Measurements from ENCODE around the gene TMEM175.

Gene TMEM175

GRCh38 chr4:898123-898522 is 34.1 kb upstream of the TMEM175 start:
- POLR2A ChIA-PET, result interaction anchor here (2.4 kb wide), 1 partner anchor 34 kb away, joined by 10 read pairs; the partner anchor contains the start of genes GAK and TMEM175
- no peak for DNase-seq (ENCODE audit: extremely low spot score)
- TF ChIP-seq SUZ12 (IDR thresholded peaks at IDR 0.05) (no peak), FOXM1 (IDR thresholded peaks at IDR 0.05; ENCODE audit: borderline replicate concordance) (no peak), TARDBP (IDR thresholded peaks at IDR 0.05) (no peak), HDGF (IDR thresholded peaks at IDR 0.05; ENCODE audit: borderline replicate concordance) (no peak), LEF1 (IDR thresholded peaks at IDR 0.05; ENCODE audit: borderline replicate concordance) (no peak), PKNOX1 (IDR thresholded peaks at IDR 0.05) (no peak), ELF4 (IDR thresholded peaks at IDR 0.05) (no peak), ZNF384 (IDR thresholded peaks at IDR 0.05) (no peak), NFRKB (IDR thresholded peaks at IDR 0.05) (no peak), CTBP1 (IDR thresholded peaks at IDR 0.05; ENCODE audit: borderline replicate concordance) (no peak), FOXK2 (IDR thresholded peaks at IDR 0.05) (no peak), BHLHE40 (IDR thresholded peaks at IDR 0.05; ENCODE audit: borderline replicate concordance) (no peak), SP1 (IDR thresholded peaks at IDR 0.05) (no peak), L3MBTL2 (conservative IDR thresholded peaks at IDR 0.05) (no peak), ARNT (IDR thresholded peaks at IDR 0.05) (no peak), FOXA1 (IDR thresholded peaks at IDR 0.05) (no peak)
- CTCF ChIA-PET, result no interaction called here

- ChIA-PET POLR2A (interaction anchor here (2.4 kb wide), 1 partner anchor 33 kb away, joined by 10 read pairs; the partner anchor contains the start of genes GAK and TMEM175), CTCF (no interaction called here)
- TF ChIP-seq ZNF384 (IDR thresholded peaks at IDR 0.05) (no peak), FOXM1 (IDR thresholded peaks at IDR 0.05; ENCODE audit: borderline replicate concordance) (no peak), ELF4 (IDR thresholded peaks at IDR 0.05) (no peak), BHLHE40 (IDR thresholded peaks at IDR 0.05; ENCODE audit: borderline replicate concordance) (no peak), ARNT (IDR thresholded peaks at IDR 0.05) (no peak), LEF1 (IDR thresholded peaks at IDR 0.05; ENCODE audit: borderline replicate concordance) (no peak), FOXA1 (IDR thresholded peaks at IDR 0.05) (no peak), CTBP1 (IDR thresholded peaks at IDR 0.05; ENCODE audit: borderline replicate concordance) (no peak), SUZ12 (IDR thresholded peaks at IDR 0.05) (no peak)
- DNase-seq (ENCODE audit: extremely low spot score), result no peak
Observed at GRCh38 chr4:898869-899555, 33.2 kb upstream of the TMEM175 start.

GRCh38 chr4:899556-899906 is 32.7 kb upstream of the TMEM175 start:
- TF ChIP-seq TARDBP (IDR thresholded peaks at IDR 0.05), result no peak
- TF ChIP-seq LEF1 (IDR thresholded peaks at IDR 0.05; ENCODE audit: borderline replicate concordance), result no peak
- no peak for TF ChIP-seq CTBP1 (IDR thresholded peaks at IDR 0.05; ENCODE audit: borderline replicate concordance)
- no peak for TF ChIP-seq NFRKB (IDR thresholded peaks at IDR 0.05)
- TF ChIP-seq FOXK2 (IDR thresholded peaks at IDR 0.05), result no peak
- TF ChIP-seq PKNOX1 (IDR thresholded peaks at IDR 0.05), result no peak
- TF ChIP-seq ELF4 (IDR thresholded peaks at IDR 0.05), result no peak
- TF ChIP-seq BHLHE40 (IDR thresholded peaks at IDR 0.05; ENCODE audit: borderline replicate concordance), result no peak
- no peak for TF ChIP-seq SUZ12 (IDR thresholded peaks at IDR 0.05)
- no peak for TF ChIP-seq ARNT (IDR thresholded peaks at IDR 0.05)
- no peak for TF ChIP-seq FOXM1 (IDR thresholded peaks at IDR 0.05; ENCODE audit: borderline replicate concordance)
- TF ChIP-seq HDGF (IDR thresholded peaks at IDR 0.05; ENCODE audit: borderline replicate concordance), result no peak
- no peak for TF ChIP-seq FOXA1 (IDR thresholded peaks at IDR 0.05)
- ChIA-PET POLR2A (no interaction called here), CTCF (no interaction called here)
- no peak for DNase-seq (ENCODE audit: extremely low spot score)

- no peak for DNase-seq (ENCODE audit: extremely low spot score)
- POLR2A ChIA-PET, result no interaction called here
- TF ChIP-seq CTBP1 (IDR thresholded peaks at IDR 0.05; ENCODE audit: borderline replicate concordance) (no peak), LEF1 (IDR thresholded peaks at IDR 0.05; ENCODE audit: borderline replicate concordance) (no peak), NFRKB (IDR thresholded peaks at IDR 0.05) (no peak), FOXA1 (IDR thresholded peaks at IDR 0.05) (no peak), TARDBP (IDR thresholded peaks at IDR 0.05) (no peak), FOXM1 (IDR thresholded peaks at IDR 0.05; ENCODE audit: borderline replicate concordance) (no peak), SUZ12 (IDR thresholded peaks at IDR 0.05) (no peak), HDGF (IDR thresholded peaks at IDR 0.05; ENCODE audit: borderline replicate concordance) (no peak), FOXK2 (IDR thresholded peaks at IDR 0.05) (no peak), PKNOX1 (IDR thresholded peaks at IDR 0.05) (no peak), ELF4 (IDR thresholded peaks at IDR 0.05) (no peak), ARNT (IDR thresholded peaks at IDR 0.05) (no peak), L3MBTL2 (conservative IDR thresholded peaks at IDR 0.05) (no peak), SP1 (IDR thresholded peaks at IDR 0.05) (no peak), BHLHE40 (IDR thresholded peaks at IDR 0.05; ENCODE audit: borderline replicate concordance) (no peak), ZNF384 (IDR thresholded peaks at IDR 0.05) (no peak)
- CTCF ChIA-PET, result no interaction called here
Observed at GRCh38 chr4:900073-900472, 32.2 kb upstream of the TMEM175 start.

GRCh38 chr4:900721-901120 is 31.5 kb upstream of the TMEM175 start:
- ChIA-PET POLR2A (no interaction called here), CTCF (no interaction called here)
- TF ChIP-seq BHLHE40 (IDR thresholded peaks at IDR 0.05; ENCODE audit: borderline replicate concordance) (no peak), FOXA1 (IDR thresholded peaks at IDR 0.05) (no peak), HDGF (IDR thresholded peaks at IDR 0.05; ENCODE audit: borderline replicate concordance) (no peak), PKNOX1 (IDR thresholded peaks at IDR 0.05) (no peak)
- no peak for DNase-seq (ENCODE audit: extremely low spot score)

Measured in HEK293T (cell line).